Stimulated activated CD4-positive, alpha-beta T cell treated with anti-CD3 and anti-CD28 coated beads, Interleukin-2, amount 100 ng/mL, for 24 hours (primary cell): ENCODE data around the gene KMT2B.

Source experiments
- DNase-seq, 2 donors: peaks; one replicate each; pipeline ENCODE4 v3.0.0-alpha.2; 2020

Gene KMT2B

DNA sequence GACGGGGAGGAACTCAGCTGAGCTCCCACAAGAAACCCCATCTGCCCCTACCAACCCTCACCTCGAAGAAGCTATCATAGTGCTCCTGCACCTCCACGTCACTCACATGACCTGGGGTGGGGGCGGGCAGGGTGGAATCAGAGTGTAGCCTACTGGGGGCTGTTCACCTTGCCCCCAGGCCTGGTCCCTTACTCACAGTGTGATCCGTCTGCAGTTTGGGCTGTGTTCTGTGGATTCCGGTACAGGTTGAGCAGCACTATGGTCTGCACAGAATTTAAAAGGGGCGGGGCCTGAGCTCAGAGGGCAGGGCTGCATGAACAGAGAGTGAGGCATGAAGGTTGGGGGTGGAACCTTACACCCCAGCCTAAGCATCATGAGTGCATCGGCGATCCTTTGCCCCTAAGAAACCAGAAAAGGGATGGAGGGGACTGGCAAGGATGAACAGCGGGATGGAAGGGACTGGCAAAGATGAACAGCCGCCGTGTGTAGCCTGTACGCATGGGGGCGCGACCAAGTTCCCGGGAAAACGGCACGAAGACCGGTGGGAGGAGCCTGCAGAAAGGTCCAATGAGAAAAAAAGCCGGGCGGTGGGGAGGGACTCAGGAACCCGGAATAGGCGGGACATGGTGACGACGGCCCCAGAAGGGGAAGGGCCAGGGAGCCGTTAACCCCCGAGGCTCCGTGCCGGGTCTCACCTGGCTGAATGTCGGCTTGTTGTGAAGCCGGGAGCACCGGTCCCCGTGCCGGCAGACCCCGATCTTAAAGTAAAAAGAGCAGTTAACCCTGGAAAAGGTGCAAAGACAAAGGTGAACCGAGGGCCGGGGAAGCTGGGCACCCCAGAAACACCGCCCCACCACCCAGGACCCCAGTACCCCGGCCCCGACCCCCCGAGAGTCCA lies 26.9 kb downstream of the KMT2B start:
- peak; percentile 91 to 93 for DNase-seq

DNA sequence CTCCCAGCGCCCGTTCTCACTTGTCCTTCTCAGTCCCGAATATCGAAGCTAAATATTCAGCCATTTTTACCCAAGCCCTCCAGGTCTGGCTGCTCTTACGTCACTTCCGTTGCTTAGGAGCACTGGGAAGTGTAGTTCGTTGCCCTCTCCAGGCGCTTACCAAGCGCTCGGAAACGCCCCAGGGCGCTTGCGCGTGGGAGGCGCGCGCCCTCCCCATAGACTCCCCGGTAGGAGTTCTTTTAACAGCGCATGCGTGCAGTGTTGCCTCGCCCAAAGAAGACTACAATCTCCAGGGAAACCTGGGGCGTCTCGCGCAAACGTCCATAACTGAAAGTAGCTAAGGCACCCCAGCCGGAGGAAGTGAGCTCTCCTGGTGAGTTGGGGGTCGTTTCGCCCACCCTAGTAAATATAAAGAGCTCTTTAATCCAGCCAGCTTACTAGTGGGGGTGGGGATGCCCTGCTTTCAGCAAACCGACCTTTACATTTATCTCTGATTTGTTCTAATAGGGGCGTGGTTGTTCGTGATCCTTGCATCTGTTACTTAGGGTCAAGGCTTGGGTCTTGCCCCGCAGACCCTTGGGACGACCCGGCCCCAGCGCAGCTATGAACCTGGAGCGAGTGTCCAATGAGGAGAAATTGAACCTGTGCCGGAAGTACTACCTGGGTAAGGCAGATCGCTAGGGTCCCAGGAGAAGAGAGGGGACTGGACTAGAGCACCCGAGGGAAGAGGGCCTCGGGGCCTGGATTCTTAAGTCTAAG lies 27.7 kb downstream of the KMT2B start, which contains the start of the genes PSENEN and U2AF1L4:
TSS of gene PSENEN (plus strand) at position 324 of the 759 bp plus-strand sequence. CDS start at position 604, 280 bp downstream.
TSS of gene U2AF1L4 (minus strand) at position 91 of the 759 bp plus-strand sequence. CDS start at position 64, 27 bp downstream.
- peak; percentile 91 to 94 for DNase-seq

DNA sequence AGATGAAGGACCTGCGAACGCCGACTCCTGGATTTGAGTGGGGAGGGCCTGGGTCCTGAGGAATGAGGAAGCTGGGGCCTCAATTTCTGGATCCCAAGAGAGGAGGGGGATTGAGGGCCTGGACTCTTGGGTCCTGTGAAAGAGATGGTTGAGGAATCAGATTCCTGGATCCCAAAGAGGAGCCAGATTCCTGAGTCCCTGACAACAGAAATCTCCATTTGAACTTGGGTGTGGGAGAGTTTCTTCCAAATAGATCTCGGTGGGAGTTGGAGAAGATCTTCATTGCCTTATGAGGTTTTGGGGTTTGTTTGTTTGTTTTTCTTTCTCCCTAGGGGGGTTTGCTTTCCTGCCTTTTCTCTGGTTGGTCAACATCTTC lies 28.3 kb downstream of the KMT2B start:
- DNase-seq, result no peak

DNA sequence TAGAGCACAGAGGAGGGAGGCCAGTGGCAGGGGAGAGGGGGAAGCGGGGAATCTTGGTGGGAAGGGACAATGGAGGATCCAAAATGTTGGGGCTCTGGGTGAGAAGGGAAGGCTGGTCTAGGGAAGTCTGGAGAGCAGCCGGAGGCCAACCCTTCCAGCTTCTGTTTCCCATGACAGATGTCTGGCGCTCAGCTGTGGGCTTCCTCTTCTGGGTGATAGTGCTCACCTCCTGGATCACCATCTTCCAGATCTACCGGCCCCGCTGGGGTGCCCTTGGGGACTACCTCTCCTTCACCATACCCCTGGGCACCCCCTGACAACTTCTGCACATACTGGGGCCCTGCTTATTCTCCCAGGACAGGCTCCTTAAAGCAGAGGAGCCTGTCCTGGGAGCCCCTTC lies 28.7 kb downstream of the KMT2B start:
- no peak for DNase-seq

- peak; percentile 98 for DNase-seq
Observed at GRCh38 chr19:35748106-35749020, 30.6 kb downstream of the KMT2B start, which contains the start of gene LIN37. Gene LIN37, plus strand, starts transcription at chr19:35748576. Its CDS starts 149 bp downstream, at chr19:35748725.

GRCh38 chr19:35750167-35750566 lies 32.4 kb downstream of the KMT2B start:
- no peak for DNase-seq

DNA sequence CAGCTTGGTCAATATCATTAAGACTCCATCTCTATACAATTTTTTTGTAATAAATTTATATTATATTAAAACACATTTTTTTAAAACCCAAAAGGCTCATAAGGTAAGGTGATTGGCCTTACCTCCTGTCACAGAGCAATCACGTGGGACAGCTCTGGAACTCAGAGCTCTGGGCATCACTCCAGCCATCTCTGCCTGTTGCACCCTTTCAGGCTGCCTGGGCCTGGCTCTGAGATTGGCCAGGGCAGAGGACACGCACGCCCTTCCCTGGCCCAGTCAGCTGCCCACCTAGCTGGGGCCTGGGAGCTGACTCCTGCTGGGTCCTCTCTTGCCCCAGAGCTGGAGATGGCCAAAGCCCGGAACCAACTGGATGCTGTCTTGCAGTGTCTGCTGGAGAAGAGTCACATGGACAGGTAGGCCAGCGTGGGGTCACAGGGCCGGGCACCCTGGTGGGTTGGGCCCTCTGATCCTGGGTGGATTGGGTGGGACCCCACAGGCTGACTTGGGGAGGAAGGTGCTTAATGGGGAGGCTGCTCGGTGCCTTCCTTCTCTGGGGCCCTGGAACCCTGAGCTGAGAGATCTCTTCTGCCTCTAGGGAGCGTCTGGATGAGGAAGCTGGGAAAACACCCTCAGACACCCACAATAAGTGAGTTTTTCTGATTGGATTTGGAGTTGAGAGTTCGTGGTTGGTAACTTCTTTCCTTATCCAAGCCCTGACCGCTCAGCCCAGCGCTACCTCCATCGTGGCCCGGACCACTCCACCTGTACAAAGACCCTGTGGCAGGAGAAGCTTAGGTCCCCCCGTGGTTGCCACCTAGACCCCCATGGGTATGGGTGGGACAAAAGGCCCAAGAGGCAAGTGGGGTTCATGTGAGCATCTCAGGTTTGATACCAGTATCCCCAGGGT lies 34.3 kb downstream of the KMT2B start:
- DNase-seq, result no peak

- DNase-seq, result no peak
Observed at GRCh38 chr19:35752746-35753350, 35.0 kb downstream of the KMT2B start.

- no peak for DNase-seq
Observed at GRCh38 chr19:35753634-35754369, 36.0 kb downstream of the KMT2B start.

DNA sequence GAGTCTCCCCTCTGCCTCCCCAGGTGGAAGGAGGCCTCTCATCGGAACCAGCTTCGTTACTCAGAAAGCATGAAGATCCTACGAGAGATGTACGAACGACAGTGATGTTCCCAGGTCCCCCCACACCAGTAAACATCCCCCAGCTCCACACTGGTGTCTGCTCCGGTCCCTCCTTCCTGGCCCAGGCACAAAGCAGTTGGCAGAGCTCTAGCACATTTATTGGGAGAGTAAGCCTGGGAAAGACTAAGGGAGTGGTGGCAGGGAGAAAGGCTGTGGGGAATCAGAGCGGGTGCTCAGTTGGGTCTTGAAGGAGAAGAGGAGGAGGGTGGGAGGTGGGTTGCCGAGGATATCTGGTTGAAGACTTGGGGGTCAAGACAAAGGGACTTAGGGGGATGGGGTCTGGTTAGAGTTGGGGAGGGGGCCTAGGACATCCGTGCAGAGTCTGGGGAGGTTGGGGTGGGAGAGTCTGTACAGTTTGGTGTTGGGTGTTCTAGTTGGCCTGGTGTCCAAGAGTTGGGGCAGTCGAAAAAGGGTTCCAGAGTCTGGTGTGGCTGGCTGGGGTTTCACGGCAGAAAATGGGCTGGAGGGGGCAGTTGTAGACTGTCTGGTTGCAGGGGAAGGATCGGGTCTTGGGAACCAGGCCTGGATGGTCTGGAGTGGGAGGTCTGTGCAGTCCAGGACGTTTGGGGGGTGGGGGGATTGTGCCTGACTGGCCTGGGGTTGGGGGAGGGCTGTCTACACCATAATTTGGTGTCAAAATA lies 36.7 kb downstream of the KMT2B start:
- no peak for DNase-seq

DNA sequence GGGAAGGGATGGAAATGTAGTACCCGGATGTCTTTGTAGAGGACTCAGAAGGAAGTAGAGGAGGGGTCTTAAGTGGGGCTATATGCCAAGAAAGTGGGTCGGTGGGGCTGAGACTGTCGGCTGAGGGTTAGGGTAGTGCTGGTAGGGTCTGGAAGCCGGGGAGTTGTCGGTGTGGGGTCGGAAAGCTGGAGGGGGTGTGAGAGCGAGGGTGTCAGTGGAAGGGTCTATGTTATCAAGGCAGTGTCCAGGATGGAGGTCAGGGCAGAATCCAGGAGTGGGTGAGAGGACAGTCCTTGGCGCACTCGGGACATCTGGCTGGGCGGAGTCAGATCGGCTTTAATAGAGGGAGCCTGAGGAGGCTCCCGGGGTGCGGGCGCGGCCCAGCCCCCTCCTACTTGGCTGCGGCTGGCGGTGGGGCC lies 37.3 kb downstream of the KMT2B start:
- no peak for DNase-seq

- peak; percentile 55 to 63 for DNase-seq
Observed at GRCh38 chr19:35755550-35756376, 38.0 kb downstream of the KMT2B start.

DNA sequence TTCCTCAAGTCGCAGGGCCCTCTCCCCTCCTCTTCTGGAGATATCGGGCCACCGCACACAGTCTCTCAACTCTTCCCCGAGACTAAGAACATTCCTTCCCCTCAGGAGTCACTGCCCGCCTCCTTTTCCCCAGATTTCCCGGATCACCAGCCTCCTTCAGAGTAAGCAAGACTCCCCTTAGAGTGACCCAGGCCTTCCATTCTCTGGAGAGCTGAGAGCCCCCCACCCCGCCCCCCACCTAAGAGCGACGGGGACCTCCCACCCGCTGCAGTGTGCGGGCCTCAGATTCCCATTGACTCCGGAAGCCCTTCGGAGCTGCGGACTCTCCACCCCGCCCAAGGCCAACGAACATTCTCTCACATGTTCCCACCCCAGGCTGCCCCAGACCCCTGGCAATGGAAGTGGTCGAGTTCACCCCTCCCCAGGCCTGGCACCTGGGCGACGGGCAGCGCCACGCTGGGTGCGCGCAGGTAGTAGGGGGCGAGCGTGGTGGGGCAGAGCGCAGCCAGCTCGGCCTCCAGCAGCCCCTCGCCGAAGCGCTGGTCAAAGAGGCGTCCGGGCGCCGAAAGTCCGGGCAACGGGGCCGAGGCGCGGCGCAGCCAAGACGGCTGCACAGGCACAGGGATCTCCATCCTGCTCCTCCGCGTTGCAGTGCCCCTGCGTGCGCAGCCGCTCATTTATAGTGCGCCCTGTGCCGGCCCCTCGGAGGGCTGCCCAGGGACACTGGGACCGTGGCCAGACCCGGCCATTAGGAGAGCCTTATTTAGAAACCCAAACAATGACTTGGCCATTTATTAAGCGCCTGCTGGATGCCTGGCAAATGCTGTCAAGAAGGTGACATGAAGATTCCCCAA lies 38.8 kb downstream of the KMT2B start, which contains the start of gene HSPB6:
TSS of gene HSPB6 (minus strand) at position 653 of the 854 bp plus-strand sequence. CDS start at position 632, 21 bp downstream.
- DNase-seq, result no peak

DNA sequence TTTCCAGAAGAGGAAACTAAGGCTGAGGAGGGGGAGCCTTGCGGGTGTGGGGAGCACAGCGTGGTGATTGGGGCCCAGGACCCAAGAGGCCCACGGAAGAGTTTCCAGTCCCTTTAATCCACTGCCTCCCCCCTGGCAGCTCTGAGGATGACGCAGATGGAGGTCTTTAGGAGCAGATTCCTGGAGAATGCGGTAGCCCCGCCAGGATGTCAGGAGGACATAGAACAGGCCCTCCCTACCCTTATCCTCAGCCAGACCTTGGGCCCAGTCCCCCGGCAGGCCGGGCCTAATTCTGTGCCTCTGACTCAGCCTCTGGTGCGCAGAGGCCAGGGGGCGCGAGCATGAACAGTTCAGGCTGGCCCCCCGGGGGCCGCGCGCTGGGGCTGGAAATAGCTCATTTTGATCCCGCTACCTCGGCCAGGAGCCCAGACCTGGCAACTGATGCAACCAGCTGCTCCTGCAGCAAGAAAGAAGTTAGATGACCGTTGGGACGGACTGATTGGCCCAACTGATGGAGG lies 39.5 kb downstream of the KMT2B start:
- peak; percentile 42 to 46 for DNase-seq

DNA sequence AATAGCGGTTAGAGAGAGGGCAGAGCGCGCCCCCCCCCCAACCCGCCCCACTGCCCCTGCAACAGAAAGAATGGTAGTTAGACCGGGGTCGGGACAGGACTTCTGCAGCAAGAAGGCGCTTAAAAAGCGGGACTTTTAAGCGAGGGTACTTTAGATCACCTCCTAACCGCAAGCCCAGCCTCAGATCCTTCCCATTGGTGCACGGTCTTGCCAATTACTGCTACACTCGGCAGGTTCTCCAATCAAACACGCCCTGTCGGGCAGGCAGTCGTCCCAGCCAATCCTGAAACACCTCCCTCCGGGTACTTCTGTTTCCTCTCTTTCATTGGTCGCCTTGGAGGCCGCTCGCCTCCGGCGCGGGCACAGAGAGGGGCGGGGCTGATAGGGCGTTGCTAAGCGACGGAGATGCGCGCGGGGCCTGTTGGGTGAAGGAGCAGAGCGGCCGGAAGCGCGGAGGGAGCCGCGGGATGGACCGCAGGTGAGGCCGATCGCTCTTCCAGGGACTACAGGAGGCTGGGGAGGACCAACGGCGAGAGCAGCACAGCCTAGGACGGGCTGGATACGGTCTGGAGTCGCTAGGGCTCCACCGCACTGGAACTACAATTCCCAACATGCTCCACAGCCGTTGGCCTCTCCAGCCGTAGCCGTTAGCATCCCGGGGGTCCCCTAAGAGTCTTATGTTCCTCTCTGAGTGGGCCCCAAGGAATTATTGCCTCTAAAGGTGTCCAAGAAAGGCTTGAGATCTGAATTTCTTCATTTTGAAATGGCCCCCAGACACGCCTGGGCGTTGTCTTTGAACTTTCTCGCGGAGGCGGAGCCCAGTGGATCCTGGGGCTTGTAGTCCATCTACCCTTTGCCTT lies 40.2 kb downstream of the KMT2B start, which contains the start of gene PROSER3:
TSS of gene PROSER3 (plus strand) at position 428 of the 860 bp plus-strand sequence. CDS start at position 468, 40 bp downstream.
- DNase-seq, result peak; percentile 97 to 98

DNA sequence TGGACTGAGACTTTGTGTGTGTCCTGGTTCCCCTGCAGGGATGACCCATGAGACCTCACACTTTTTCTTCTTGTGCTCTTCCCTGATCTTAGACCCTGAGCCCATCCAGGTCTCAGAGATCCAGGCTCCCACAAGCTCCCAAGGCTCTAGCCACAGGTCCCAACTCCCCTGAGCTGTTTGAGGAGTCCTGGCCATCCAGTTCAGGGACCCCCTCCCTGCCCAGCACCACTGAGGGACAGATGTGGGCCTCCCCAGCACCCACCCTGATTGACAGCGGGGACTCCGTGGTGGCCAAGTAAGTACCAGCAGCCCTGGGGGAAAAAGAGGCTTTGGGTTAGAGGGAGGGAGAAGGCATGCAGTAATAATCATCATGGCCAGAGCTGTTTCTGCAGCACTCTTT lies 41.9 kb downstream of the KMT2B start:
- DNase-seq, result no peak
